Fibroblast of pulmonary artery (primary cell): ENCODE results near the gene AUTS2.

Experiments
- DNase-seq: peaks from one replicate; pipeline ENCODE4 v3.0.0-alpha.2; 2010; ENCODE audit warnings: low read depth
- H3K4me3 ChIP-seq: replicated peaks from 2 replicates; pipeline ENCODE4 v1.5.1; 2011; ENCODE audit warnings: low read depth, mild to moderate bottlenecking, control low read depth, low read length, moderate library complexity
- CTCF ChIP-seq: IDR thresholded peaks from 2 replicates; pipeline ENCODE4 v1.5.1; 2011; ENCODE audit warnings: mild to moderate bottlenecking, control low read depth, low read length, inconsistent platforms; ENCODE audit errors: missing control alignments

Gene AUTS2

GRCh38 chr7:70153933-70154332, 555.7 kb downstream of the AUTS2 start:
- H3K4me3 ChIP-seq, result no peak overlapping the region
- TF ChIP-seq CTCF, result no peak
- DNase-seq, result no peak

- DNase-seq, result no peak
- no peak for TF ChIP-seq CTCF
- no peak overlapping the region for H3K4me3 ChIP-seq
Measured at GRCh38 chr7:70154521-70155180, 556.4 kb downstream of the AUTS2 start.

DNA sequence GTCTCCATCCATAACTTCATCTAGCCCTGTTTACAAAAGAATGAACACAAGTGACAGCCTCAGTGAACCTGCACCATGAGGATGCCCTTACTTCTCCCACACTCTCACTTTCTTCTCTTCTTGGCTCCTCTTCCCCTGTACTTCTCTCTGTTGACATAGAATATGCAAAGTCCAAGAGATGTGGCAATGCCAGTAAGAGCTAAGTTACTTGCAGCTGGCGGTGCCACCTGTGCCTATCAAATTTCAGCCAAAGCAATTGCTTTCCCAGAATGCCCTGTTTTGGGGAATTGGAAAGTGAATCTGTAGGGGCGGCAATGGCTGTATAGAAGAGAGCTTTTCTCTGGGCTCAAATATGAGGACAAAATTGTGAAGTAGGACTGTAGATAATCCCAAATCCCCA, 557.8 kb downstream of the AUTS2 start:
- DNase-seq, result no peak
- no peak for TF ChIP-seq CTCF
- H3K4me3 ChIP-seq, result no peak overlapping the region

- DNase-seq, result no peak
- TF ChIP-seq CTCF, result no peak
- H3K4me3 ChIP-seq, result no peak overlapping the region
Measured at GRCh38 chr7:70159121-70159520, 560.8 kb downstream of the AUTS2 start.

GRCh38 chr7:70165477-70166170, 567.3 kb downstream of the AUTS2 start:
- no peak for DNase-seq
- no peak overlapping the region for H3K4me3 ChIP-seq
- TF ChIP-seq CTCF, result no peak

GRCh38 chr7:70171369-70171920, 573.2 kb downstream of the AUTS2 start:
- TF ChIP-seq CTCF, result no peak
- H3K4me3 ChIP-seq, result no peak overlapping the region
- DNase-seq, result no peak
